Measurements from ENCODE around the gene OXLD1.

OXLD1 gene

GRCh38 chr17:81701288-81702071 is 35.1 kb upstream of the OXLD1 start:
- no peak for DNase-seq

GRCh38 chr17:81700353-81701287 is 34.2 kb upstream of the OXLD1 start:
- DNase-seq: no peak

- DNase-seq: no peak
Observed at GRCh38 chr17:81697261-81698044, 31.0 kb upstream of the OXLD1 start.

GRCh38 chr17:81696218-81696941 is 30.0 kb upstream of the OXLD1 start:
- no peak for DNase-seq

- no peak for DNase-seq
Observed at GRCh38 chr17:81695801-81696200, 29.4 kb upstream of the OXLD1 start.

- DNase-seq: no peak
Observed at GRCh38 chr17:81695211-81695610, 28.8 kb upstream of the OXLD1 start.

- DNase-seq: no peak
Observed at GRCh38 chr17:81694810-81695209, 28.4 kb upstream of the OXLD1 start.

- DNase-seq: no peak
Observed at GRCh38 chr17:81693509-81694210, 27.3 kb upstream of the OXLD1 start.

- no peak for DNase-seq
Observed at GRCh38 chr17:81691608-81692007, 25.2 kb upstream of the OXLD1 start.

GRCh38 chr17:81691196-81691595 is 24.8 kb upstream of the OXLD1 start:
- DNase-seq: no peak

- DNase-seq: no peak
Observed at GRCh38 chr17:81690549-81690948, 24.1 kb upstream of the OXLD1 start.

GRCh38 chr17:81690066-81690465 is 23.7 kb upstream of the OXLD1 start:
- no peak for DNase-seq

- no peak for DNase-seq
Observed at GRCh38 chr17:81688616-81689015, 22.2 kb upstream of the OXLD1 start.

- no peak for DNase-seq
Observed at GRCh38 chr17:81687770-81688541, 21.6 kb upstream of the OXLD1 start.

- DNase-seq: no peak
Observed at GRCh38 chr17:81686614-81687013, 20.2 kb upstream of the OXLD1 start.

- no peak for DNase-seq
Observed at GRCh38 chr17:81685108-81685507, 18.7 kb upstream of the OXLD1 start.

GRCh38 chr17:81684442-81684911 is 18.1 kb upstream of the OXLD1 start:
- DNase-seq: no peak

- peak; percentile 89 for DNase-seq
Observed at GRCh38 chr17:81683584-81684441, 17.4 kb upstream of the OXLD1 start, which contains the start of the genes ARL16 and HGS. Gene ARL16 (minus strand): TSS chr17:81683797. CDS start chr17:81683753, 44 bp downstream. Gene HGS (plus strand): TSS chr17:81684011. CDS start chr17:81684067, 56 bp downstream.

- no peak for DNase-seq
Observed at GRCh38 chr17:81683208-81683583, 16.8 kb upstream of the OXLD1 start.

Data from DMS79 (cell line).